PC-3 (cell line): ENCODE measurements around the gene DROSHA.

Source experiments
- CTCF ChIP-seq: fragments of 300-600 bp; sonication (generic); conservative IDR thresholded peaks from 2 replicates; pipeline ENCODE4 v1.5.1; 2017; ENCODE audit warnings: antibody characterized with exemption, low read depth, mild to moderate bottlenecking, low read length
- EZH2phosphoT487 ChIP-seq: fragments of 300-600 bp; sonication (generic); IDR thresholded peaks from 2 replicates; pipeline ENCODE4 v1.6.1; 2018; ENCODE audit warnings: mild to moderate bottlenecking, antibody characterized with exemption, low read length, borderline replicate concordance

- TF ChIP-seq CTCF = no peak
- no peak for TF ChIP-seq EZH2phosphoT487
Observed at GRCh38 chr5:31365776-31366175, 166.1 kb downstream of the DROSHA start.
